NCI-H345 (cell line): Measurements from ENCODE around the gene CAMK1D.
A peak's percentile ranks its signal among the peaks of the same experiment; 100 is the strongest.

Experiments used
- DNase-seq: peaks from one replicate; lab custom pipeline; 2025; lab: John Stamatoyannopoulos, UW

Gene CAMK1D

DNA sequence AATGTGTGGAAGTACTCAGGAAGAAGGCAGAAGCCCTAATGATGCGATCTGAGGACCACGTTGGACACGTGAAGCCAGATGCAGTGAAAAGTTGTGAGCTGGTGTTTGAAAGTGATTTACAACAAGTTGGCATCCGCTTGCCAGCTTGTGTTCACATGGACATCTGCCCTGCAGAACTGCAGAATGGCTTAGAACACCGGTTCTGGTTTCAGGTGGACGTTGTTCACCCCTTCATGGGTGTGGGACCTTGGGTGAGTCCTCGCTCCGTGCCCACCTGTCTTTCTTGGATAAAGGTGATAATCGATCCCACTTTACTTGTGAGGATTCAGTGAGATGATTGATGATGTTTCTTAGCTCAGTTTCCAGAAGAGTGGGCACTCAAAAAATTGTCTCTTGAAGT, 53.8 kb downstream of the CAMK1D start:
- DNase-seq = no peak

DNA sequence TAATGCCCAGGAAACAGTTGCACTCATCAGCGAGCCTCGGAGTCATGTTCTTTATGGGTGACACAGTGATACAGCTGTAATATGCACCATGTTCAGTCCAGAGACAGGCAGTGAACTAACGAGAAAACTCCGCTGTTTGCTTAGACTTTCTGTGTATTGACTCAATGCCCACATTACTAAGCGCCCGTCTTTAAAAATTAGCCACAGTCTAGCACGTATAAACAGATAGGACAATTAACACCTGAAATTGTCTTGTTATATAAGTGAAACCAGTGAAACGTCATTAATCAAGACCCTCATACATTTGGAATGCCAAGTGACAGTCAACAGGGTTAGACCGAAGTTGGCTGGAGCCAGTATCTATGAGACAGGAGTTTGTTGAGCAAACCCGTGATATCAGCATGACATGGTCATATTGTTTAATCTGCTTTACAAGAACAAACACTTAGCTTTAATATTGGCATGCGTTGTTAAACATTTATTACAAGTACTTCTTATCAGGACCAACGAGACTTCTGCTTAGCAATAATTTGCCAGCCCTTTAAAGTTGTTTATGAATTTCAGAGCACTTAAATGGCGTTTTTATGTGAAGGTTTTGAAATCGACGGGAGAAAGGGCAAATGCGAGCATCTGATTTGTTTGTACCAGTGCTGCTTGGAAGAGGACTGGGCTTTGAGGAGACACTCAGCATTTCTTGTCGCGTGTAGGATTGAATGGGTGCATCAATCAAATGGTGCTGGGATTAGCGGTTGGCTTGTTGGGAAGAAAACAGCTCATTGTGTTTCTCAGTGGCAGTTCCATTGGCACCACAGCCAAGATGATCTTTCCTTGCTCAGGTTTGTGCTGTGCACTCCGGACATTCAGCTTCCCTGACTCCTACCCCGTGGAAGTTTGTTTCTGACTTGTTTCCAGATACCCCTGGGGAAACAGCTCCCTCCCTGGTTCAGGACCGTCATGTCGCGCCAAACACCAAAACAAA, 56.3 kb downstream of the CAMK1D start:
- peak; percentile 69 for DNase-seq

DNA sequence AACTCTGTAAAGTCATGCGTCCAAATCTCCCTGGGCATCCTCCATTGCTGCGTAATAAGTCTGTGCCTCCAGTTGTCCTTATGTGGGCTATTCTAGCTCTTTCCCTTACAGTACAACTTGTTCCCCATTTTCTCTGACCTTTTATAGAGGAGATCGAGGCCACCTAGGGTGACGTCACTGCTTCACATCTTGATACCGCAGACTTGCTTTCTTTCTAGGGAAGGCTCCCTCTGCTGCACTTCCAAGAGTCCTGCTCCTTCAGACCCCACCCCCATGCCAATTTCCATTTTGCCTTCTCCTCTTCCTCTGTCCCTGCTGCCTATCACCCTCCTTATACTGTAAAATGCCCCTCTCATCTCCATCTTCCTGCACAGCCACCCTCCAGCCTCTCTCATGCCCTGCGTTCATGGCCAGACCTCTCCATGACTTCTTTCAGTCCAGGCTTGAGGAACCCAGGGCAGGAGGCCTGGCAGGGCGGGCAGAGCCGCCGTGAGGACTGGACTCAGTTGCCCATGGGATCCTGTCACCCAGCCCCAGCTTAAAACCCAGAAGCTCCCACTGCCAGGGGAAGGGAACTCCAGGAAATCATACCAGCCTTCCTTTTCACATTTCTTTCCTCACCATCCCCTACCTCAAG, 57.5 kb downstream of the CAMK1D start:
- no peak for DNase-seq

DNA sequence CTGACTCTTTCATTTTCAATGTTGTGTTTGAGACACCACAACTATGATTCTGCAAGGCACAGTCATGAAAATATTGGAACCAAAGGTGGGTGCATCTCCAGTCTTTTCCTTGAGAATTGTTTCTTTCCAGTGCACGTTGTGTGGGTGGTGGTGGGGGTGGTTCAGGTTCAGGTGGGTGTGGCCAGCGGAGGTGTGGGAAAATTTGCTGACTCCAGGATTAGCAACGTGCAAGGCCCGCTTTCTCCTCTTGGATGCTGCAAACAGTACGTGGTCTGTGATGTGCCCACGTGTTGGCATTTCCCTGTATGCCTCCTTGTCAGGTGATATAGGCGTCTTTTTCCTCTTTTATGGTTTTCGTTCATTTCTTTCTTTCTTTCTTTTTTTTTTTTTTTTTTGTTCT, 59.1 kb downstream of the CAMK1D start:
- no peak for DNase-seq

DNA sequence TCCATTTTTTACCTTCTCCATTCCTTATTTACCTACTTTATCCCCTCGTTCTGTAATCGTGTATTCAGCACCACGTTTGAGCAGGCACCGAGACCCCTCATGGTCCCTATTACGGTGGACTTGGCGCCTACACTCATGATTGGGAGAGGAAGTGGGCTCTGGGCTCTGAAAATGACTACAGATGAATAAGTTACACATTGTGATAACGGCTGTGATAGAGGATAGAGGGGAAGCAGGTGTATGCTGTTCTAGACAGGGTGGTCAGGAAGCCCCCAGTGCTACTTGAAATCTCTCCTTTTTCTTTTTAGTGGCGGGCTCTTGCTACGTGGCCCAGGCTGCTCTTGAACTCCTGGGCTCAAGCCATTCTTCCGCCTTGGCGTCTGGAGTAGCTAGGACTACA, 59.8 kb downstream of the CAMK1D start:
- no peak for DNase-seq

- DNase-seq = no peak
These were observed 60.3 kb downstream of the CAMK1D start for GRCh38 chr10:12409613-12410012.

- no peak for DNase-seq
These were observed 63.5 kb downstream of the CAMK1D start for GRCh38 chr10:12412666-12413368.

GRCh38 chr10:12413369-12413711, 64.0 kb downstream of the CAMK1D start:
- DNase-seq = no peak

DNA sequence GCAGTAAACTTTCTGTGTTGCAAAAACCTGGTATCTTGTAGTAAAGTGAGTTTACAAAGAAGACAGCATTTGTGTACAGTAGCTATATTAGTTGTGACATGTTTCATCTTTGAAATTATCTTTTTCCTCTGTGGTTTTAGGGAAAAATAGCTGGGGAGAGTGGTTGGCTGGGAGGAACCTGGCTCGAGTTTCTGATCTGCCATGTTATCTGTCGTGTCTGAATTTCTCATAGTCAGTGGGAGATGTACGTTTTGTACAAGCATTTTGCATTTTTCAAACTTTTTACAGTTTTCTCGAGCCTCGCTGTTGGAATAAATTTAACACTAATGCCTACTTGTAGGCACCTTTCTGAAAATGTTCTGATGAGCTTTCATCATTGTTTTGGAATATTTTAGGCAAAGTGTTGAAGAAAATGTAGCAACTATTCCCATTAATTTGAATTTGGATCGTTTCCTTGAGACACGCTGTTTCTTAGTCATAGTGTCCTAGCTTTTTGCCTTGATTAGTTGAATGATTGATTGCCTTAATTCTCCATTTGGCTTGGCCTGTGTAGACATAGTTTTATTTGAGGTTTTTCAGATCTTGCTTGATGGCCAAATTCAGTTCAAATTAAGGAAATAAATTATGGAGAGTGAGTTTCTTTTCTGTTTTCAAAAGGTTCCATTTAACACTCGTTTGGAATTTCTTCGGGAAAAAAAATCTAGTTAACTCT, 65.1 kb downstream of the CAMK1D start:
- no peak for DNase-seq

GRCh38 chr10:12416344-12417050, 67.2 kb downstream of the CAMK1D start:
- DNase-seq = no peak

DNA sequence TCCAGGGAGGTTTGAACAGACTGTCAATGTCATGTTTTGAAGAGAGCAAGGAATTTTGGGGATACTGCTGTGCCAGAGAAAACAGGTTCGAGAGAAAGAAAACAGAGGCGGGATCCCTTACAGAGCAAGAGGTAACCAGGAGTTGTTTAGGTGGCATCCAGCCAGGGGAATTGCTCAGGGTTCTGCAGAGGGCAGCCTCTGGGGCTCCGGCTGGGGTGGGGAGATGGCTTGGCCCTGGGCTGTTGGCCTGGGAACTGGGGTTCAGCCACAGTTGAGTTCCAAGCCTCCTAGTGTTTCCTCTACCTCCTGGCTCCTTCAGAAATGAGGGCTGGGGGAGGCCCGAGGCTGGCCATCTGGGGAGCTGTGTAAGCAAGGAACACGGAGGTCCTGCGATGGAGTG, 68.0 kb downstream of the CAMK1D start:
- no peak for DNase-seq

GRCh38 chr10:12418000-12418399, 68.7 kb downstream of the CAMK1D start:
- no peak for DNase-seq

DNA sequence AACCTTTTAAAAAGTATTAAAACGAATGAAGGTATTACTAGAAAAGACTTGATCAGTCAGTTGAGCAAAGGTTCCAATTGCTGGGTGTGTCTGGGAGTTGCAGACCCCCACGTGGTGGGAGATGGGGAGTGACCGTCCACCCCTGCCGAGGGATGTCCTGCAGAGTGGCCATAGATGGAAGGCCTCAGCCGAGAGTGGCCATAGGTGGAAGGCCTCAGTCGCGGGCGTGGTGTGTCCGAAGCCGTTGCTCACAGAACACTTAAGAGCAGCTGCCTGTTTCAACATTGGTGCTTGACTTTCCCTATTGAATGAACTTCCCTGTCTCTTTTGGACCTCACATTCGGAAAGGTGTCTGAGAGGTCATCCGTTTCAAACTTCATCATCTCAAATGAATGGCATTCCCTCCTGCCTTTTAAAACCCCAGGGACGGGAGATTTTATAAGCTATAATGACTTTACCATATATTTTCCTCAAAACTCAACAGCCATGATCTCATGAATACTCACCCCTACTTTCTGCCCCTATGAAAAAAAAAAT, 69.4 kb downstream of the CAMK1D start:
- DNase-seq = no peak

- DNase-seq = no peak
These were observed 70.0 kb downstream of the CAMK1D start for GRCh38 chr10:12419262-12419847.

GRCh38 chr10:12420530-12421120, 71.3 kb downstream of the CAMK1D start:
- DNase-seq = peak; percentile 15

DNA sequence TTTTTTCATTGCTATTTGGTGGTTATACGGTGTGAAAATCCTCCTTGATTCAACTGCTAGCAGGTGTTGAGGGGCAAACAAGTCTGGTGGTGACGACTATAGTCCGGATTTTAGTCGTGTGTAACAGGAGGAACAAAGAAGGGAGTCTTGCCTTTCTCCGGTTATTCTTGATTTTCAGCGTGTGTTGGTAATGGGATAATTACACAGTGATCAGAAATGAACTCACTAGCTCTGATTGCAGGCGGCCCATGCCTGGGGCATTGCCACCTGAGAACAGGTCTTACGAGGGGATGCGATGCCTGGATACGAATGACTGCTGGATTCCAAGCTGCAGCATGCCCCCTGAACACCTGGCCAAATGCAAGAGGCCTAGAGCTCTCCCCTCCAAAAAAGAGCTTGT, 72.8 kb downstream of the CAMK1D start:
- DNase-seq = no peak

DNA sequence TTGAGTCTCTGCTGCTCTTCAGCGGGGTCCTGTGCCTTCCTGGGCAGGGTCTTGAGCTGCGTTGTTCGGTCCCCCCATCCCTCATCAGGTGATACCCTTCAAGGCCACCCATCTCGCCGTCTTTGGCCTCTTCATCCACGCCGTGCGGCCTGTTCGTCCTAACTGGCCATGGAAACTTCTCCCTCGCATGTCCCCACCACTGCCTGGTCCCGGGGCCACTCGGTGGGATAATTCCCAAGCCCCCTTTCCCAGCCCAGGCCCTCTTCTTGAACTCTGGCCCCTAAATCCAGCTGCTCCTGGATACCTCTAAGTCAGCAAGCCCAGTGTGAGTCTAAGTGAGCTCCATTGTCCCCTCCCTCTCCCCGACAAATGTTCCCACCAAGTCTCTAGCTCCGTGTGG, 74.5 kb downstream of the CAMK1D start:
- DNase-seq = no peak

DNA sequence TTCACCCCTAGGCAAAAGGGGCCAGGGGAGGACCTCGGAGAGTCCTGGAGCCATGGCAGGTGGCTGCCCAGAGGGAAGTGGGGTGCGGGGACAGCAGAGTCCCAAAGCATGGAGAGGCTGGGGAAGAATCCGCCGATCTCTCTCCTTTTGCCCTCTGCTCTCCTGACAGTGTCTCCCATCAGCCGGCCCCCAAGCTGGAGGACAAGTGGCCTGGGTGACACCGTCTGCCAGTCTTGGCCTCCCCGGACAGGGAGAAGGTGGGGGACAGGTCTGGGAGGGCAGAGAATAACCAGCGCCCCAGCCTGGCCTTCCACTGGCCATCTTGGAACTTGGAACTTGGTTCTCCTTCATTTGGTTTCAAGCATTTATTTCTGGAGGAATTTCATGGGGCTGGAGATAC, 77.9 kb downstream of the CAMK1D start:
- no peak for DNase-seq

DNA sequence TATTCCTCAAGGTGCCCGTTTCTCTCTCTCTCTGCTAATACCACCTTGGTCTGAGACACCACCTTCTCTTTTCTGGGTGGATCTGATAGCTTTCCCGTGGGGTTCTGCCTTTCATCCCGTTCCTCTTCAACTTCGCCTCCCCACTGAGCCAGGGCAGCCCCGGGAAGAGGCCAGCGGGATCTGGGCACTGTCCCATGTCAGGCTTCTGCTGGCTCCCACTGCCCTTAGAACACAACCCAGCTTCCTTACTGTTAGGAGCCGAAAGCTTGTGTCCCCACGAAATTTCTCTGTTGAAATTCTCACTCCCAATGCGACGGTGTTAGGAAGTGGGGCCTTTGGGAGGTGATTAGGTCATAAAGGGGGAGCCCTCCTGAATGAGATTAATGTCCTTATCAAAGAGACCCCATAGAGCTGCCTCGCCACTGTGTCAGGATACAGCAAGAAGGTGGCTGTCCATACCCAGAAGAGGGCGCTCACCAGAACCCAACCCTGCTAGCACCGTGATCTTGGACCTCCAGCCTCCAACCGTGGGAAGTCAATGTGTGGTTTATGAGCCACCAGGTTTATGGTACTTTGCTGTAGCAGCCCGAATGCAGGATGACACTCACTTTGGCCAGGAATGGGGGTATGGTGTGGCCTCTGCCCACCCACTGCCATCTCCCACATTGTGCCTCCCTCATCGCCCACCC, 79.2 kb downstream of the CAMK1D start:
- DNase-seq = no peak

DNA sequence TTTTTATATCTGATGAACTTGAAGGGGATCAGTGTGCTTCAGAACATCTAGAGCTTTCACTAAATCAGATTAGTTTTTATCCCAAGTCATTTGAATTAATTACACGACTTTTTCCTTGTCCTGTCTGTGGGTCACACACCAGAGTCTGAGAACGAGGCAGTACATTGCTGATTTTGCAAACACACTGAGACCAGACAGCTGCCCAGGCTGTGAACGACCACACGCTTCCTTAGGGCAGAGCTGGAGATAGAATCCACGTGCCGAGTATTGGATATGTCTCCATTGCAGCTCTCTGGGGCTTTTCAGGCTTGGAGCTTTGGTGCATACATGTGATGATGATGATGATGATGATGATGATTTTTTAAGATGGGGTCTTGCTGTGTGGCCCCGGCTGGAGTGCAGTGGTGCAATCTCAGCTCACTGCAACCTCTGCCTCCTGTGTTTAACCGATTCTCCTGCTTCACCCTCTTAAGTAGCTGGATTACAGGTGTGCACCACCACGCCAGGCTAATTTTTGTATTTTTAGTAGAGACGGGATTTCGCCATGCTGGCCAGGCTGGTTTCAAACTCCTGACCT, 81.1 kb downstream of the CAMK1D start:
- DNase-seq = no peak
